Stimulated activated naive CD8-positive, alpha-beta T cell treated with anti-CD3 and anti-CD28 coated beads, Interleukin-15, Interleukin-2, amounts not matched to agents 100 ng/mL and 50 ng/mL, for 24 hours (primary cell): ENCODE results near the gene TENM4.

ENCODE experiments used
- H3K27ac Mint-ChIP-seq: one replicate; pipeline ENCODE4 v1.8.0; 2021; ENCODE audit warnings: mild to moderate bottlenecking, mixed read lengths
- H3K27me3 Mint-ChIP-seq: one replicate; pipeline ENCODE4 v1.8.0; 2021; ENCODE audit warnings: mixed read lengths
- H3K36me3 Mint-ChIP-seq: one replicate; pipeline ENCODE4 v1.8.0; 2021; ENCODE audit warnings: low read depth, mixed read lengths
- H3K4me1 Mint-ChIP-seq: one replicate; pipeline ENCODE4 v1.8.0; 2021; ENCODE audit warnings: low read depth, mixed read lengths
- H3K4me3 Mint-ChIP-seq: one replicate; pipeline ENCODE4 v1.8.0; 2021; ENCODE audit warnings: mild to moderate bottlenecking, mixed read lengths
- H3K9me3 Mint-ChIP-seq: one replicate; pipeline ENCODE4 v1.8.0; 2021; ENCODE audit warnings: mixed read lengths

Gene TENM4

DNA sequence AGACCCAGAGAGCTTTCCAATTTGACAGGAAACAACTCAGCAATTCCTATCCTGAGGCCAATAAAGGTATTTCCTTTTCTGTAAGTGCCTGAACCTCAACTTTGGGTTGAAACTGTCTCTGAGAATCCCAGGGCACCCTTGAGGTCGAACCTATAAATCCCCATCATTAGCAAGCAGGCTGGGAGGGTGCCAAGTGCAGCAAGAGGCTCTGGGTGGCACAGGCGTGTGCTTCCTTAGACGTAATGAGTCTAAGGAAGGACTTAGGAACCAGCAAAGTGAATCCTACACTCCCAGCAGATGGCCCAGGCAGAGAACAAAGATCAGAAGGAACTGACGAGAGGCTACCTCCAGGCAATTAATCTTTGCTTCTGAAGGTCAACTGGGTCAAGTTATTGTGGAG lies 631.9 kb downstream of the TENM4 start:
- Mint-ChIP-seq H3K4me3 (no peak overlapping the region), H3K4me1 (no peaks in the 10 kb centered on the region), H3K27ac (no peak overlapping the region)

DNA sequence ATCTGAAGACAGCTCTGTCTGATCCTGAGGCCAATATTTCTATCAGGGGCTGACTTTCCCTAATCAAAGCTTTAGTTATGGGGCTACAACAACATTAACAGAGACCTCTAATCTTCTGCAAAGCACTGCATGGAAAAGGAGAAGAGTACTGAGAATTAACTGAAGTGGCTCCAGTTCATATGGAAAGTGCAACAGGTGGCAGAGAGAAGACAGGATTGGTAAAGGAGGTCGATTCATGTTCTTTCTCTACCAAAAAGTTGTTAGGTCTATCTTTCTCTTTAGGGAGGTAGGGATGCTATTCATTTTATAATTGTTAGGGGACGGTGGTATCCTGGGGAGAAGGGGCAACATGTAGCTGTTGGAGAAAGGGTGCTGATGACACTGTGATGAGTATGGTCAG lies 633.5 kb downstream of the TENM4 start:
- Mint-ChIP-seq H3K27ac (no peak overlapping the region), H3K27me3 (no peaks in the 10 kb centered on the region), H3K4me1 (no peaks in the 10 kb centered on the region), H3K4me3 (no peak overlapping the region), H3K36me3 (no peaks in the 10 kb centered on the region), H3K9me3 (no peaks in the 10 kb centered on the region)

More for the DNA sequence above, 631.9 kb downstream of the TENM4 start:
- Mint-ChIP-seq H3K27me3 (no peaks in the 10 kb centered on the region), H3K36me3 (no peaks in the 10 kb centered on the region), H3K9me3 (no peaks in the 10 kb centered on the region)

DNA sequence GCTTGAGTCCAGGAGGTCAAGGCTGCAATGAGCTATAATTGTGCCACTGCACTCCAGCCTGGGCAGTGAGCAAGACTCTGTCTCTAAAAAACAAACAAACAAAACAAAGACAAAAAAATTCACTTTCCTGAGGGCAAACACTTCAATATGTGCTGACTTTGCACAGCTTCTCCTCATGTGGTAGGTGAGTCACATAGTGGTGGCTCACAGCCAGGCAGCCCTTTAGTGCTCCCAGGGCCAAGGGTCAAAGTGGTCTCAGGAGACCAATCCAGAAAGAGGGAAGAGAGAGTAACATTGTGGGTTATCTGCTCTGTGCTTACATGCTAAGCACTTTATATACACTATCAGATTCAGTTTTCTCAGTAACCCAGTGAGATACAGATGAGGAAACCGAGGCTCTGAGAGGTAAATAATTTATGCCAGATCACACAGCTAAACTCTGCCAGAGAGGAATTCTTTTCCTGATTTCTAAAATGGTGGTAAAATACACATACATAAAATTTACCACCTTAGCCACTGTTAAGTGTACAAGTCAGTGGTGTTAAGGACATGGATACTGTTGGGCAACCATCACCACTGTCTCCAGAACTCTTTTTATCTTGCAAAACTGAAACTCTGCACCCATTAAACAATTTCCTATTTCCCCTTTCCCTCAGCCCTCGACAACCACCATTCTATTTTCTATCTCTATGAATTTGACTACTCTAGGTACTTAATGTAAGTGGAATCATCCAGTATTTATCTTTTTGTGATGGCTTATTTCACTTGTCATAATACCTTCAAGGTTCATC lies 634.4 kb downstream of the TENM4 start:
- Mint-ChIP-seq H3K27ac (no peak overlapping the region), H3K4me1 (no peaks in the 10 kb centered on the region), H3K4me3 (no peak overlapping the region), H3K36me3 (no peaks in the 10 kb centered on the region), H3K27me3 (no peaks in the 10 kb centered on the region), H3K9me3 (no peaks in the 10 kb centered on the region)

DNA sequence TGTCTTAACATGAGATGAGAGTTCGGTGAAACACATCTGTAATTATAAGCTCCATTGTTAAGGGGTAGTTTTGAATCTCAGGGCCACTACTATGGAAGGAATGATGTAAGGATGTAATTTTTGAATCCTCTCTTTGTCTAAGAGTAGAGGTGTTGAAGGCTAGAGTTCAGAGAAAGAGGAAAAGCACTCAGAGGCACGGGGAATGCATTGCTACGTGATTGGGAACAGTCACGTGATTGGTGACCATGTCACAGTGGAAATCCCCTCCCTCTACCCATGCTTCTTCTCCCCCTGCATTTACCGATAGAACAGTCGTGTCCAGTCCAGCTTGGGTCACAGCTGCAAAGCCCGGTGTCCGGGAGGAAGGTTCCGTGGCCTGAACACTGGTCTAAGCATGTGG lies 635.8 kb downstream of the TENM4 start:
- Mint-ChIP-seq H3K27ac (no peak overlapping the region), H3K4me3 (no peak overlapping the region), H3K27me3 (no peaks in the 10 kb centered on the region), H3K4me1 (no peaks in the 10 kb centered on the region), H3K9me3 (no peaks in the 10 kb centered on the region), H3K36me3 (no peaks in the 10 kb centered on the region)

DNA sequence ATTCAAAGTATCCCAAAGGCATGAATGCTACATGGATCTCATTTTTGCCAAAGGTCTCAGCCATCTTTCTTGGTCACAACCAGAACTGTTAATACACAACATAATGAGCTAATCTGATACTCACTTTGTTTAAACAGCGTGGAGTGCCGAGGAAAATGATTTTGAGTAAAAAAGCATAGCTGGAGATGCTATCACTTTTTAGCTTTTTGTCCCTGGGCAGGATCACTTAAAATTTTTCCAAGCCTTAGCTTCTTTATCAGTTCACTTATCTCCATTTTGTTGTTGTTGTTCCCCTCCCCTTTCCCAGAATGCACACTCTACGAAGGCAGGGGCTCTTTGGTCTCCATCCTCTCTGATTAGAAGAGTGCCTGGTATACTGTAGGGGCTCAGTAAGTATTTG lies 636.8 kb downstream of the TENM4 start:
- no peaks in the 10 kb centered on the region for H3K36me3 Mint-ChIP-seq
- H3K9me3 Mint-ChIP-seq: no peaks in the 10 kb centered on the region
- no peak overlapping the region for H3K27ac Mint-ChIP-seq
- H3K4me1 Mint-ChIP-seq: no peaks in the 10 kb centered on the region
- no peaks in the 10 kb centered on the region for H3K27me3 Mint-ChIP-seq
- H3K4me3 Mint-ChIP-seq: no peak overlapping the region

DNA sequence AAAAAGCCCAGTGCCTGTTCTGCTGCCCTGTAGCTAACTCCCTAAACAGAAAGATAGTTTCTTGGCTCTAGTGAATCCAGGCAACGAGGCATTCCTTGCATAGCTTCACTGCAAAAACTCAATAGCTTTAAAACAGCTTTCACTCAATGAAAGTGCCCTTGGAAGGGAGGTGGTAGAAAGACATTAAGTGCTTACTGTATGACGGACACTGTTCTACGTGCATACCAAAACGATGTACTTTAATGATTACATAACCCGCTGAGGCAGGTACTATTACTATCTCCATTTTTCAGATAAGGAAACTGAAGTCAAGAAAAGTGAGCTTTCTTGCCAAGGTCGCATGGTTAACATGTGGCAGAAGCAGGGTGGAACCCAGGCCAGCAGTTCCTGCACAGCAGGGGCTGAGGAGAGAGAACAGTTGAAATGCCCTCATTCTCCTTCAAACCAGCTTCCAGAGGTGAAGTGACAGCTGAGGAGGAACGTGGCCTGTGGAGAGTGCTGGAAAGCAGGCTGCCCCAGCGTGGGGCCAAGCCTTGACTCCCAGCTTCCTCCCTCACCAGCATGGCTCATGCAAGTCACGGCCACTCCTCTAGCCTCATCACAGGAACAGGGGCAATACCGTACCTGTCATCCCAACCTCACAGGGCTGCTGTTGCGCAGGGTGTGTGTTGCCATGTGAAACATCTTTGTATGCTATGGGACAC lies 638.6 kb downstream of the TENM4 start:
- H3K36me3 Mint-ChIP-seq: no peaks in the 10 kb centered on the region

DNA sequence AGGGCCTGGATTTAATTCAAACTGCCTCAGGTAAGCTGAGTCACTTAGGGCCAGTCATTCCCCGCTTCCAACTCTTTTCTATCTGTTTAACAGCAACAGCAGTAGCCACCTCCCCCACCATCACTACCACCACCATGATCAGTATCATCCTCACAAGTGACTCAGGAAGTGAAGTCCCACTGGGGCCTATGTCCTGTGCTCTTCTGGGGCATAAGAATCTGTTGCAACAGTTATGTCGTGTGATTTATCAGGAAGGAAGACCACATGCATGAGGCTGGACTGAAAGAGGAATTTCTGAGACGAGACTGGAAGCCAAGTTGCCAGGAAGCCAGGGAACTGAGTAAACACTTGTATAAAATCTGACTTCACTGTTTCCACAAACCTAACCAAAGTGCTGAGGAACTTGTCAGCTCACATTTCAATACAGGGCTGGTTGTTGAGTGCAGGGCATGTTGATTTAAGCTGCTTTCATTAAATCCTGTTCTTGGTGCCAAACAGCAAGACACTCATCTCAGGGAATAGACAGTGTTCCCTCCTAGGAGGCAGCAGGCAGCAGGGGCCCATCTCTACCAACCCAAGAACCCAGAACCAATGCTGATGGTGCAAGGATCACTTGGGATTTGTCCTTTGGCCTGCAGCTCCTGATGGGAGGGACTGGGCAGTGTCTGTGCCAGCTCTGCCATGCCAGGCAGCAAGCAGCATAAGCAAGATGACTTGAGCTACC lies 639.5 kb downstream of the TENM4 start:
- H3K27ac Mint-ChIP-seq: no peak overlapping the region
- no peaks in the 10 kb centered on the region for H3K36me3 Mint-ChIP-seq
- no peaks in the 10 kb centered on the region for H3K27me3 Mint-ChIP-seq
- H3K9me3 Mint-ChIP-seq: no peaks in the 10 kb centered on the region
- H3K4me1 Mint-ChIP-seq: no peaks in the 10 kb centered on the region
- no peak overlapping the region for H3K4me3 Mint-ChIP-seq

More for the DNA sequence above, 638.6 kb downstream of the TENM4 start:
- no peak overlapping the region for H3K4me3 Mint-ChIP-seq
- H3K9me3 Mint-ChIP-seq: no peaks in the 10 kb centered on the region
- H3K27me3 Mint-ChIP-seq: no peaks in the 10 kb centered on the region
- H3K4me1 Mint-ChIP-seq: no peaks in the 10 kb centered on the region
- H3K27ac Mint-ChIP-seq: no peak overlapping the region

DNA sequence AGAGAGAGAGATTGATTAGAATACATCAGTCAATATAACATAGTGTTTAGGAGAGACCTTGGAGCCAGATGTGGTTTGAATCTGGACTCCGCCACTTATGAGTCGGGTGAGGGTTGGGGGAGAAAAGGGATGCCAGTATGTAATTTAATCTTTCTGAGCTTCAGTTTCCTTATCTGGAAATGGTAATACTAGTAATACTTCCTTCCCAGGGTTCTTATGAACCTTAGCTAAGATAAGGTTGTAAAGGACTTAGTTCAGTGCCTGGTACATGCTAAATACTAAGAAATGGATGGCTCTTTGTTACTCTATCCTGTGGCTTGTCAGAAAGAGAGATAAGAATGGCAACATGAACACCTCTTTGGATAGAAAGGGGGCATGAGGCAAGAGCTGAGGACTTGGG lies 640.1 kb downstream of the TENM4 start:
- H3K9me3 Mint-ChIP-seq: no peaks in the 10 kb centered on the region
- no peaks in the 10 kb centered on the region for H3K27me3 Mint-ChIP-seq
- no peak overlapping the region for H3K27ac Mint-ChIP-seq
- H3K36me3 Mint-ChIP-seq: no peaks in the 10 kb centered on the region
- H3K4me1 Mint-ChIP-seq: no peaks in the 10 kb centered on the region
- H3K4me3 Mint-ChIP-seq: no peak overlapping the region

DNA sequence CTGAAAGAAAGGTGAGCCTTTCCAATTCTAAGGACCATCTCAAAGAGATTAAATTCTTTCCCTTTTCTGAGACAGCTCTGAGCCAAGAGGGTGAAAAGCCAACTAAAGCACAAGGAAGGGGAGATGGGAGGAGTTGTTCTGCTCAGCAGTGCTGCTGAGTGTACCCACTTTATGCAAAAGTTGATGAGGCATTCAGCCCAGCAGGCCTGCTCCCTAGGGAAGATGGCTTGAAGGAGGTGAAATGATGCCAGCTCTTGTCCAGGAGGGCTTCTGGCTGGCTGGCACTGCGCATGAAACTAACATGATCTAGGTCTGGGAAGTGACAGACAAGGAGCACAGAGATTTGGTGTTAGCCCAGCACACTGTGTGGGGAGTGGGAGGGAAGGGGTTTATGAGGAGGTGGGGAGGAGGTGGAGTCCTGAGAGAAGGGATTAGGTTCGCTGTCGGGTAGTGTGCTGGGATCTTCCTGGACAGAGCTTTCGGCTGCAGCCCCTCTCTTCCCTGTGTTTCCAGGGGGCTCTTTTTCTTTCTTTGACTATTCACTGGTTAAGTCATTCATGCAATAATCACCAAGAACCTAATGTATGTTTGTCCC lies 640.6 kb downstream of the TENM4 start:
- no peak overlapping the region for H3K4me3 Mint-ChIP-seq
- H3K9me3 Mint-ChIP-seq: no peaks in the 10 kb centered on the region
- no peaks in the 10 kb centered on the region for H3K27me3 Mint-ChIP-seq
- H3K4me1 Mint-ChIP-seq: no peaks in the 10 kb centered on the region
- no peaks in the 10 kb centered on the region for H3K36me3 Mint-ChIP-seq
- H3K27ac Mint-ChIP-seq: no peak overlapping the region

DNA sequence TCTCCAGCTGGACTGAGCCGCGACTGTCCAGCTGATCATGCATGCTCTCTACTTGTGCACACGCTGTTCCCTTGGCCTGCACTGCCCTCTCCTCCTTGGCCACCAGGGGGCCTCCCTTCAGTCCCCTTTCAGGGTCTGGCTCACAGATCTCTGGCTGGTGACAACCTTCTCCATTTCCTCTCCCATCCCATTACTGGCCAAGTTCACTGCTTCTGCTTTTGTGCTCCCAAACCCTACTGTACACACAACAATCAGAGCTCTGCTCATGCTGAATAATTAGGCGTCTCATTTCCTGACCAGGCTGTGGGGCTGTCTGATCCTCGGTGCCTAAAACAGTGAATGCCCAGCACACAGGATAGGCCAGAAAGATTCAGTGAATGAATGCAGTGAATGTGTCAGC lies 642.2 kb downstream of the TENM4 start:
- H3K4me1 Mint-ChIP-seq: no peaks in the 10 kb centered on the region
- H3K27ac Mint-ChIP-seq: no peak overlapping the region
- H3K9me3 Mint-ChIP-seq: no peaks in the 10 kb centered on the region
- H3K4me3 Mint-ChIP-seq: no peak overlapping the region
- no peaks in the 10 kb centered on the region for H3K36me3 Mint-ChIP-seq
- H3K27me3 Mint-ChIP-seq: peaks cover 8% of the 10 kb centered on the region

DNA sequence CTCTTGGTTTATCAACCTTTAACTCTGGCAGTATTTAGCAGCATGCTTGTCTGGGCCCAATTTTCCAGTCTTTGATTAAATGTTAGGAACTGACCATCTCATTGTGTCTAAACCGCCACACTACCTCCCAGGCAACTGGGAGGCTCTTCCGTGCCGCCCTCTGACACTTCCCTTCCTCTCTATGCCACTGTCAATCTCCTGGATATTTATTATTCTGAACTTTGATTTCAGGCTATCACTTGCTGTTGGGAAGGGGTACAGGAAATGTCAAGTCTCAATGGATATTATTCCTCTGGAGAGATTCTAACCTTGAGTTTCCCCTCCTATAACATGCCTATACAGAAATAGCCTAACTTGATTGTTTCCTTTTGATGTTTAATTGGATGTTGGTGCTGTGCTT lies 643.3 kb downstream of the TENM4 start:
- Mint-ChIP-seq H3K4me1 (no peaks in the 10 kb centered on the region), H3K9me3 (no peaks in the 10 kb centered on the region)

DNA sequence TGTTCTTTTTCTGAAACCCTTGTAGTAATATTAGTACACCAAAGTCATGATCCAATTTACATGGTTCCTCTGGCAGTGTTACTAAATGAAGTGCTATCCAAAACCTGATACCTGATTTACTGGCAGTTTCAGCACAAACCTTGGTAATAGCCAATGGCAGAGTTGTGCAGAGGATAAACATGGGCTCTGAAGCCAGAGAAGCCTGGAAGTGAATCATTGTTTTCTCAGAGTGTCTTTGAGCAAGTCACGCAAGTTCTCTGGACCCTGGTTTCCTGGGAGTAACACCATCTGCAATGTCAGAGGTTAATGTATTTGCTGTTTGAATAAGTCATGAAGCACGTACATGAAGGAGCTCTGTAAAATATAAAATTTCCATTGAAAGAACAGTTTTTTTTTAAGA lies 643.9 kb downstream of the TENM4 start:
- H3K27me3 Mint-ChIP-seq: peaks cover 13% of the 10 kb centered on the region
- H3K9me3 Mint-ChIP-seq: no peaks in the 10 kb centered on the region
- no peaks in the 10 kb centered on the region for H3K36me3 Mint-ChIP-seq
- H3K4me3 Mint-ChIP-seq: no peak overlapping the region
- no peaks in the 10 kb centered on the region for H3K4me1 Mint-ChIP-seq
- H3K27ac Mint-ChIP-seq: no peak overlapping the region

More for the DNA sequence above, 643.3 kb downstream of the TENM4 start:
- H3K4me3 Mint-ChIP-seq: no peak overlapping the region
- H3K27ac Mint-ChIP-seq: no peak overlapping the region
- peaks cover 13% of the 10 kb centered on the region for H3K27me3 Mint-ChIP-seq
- no peaks in the 10 kb centered on the region for H3K36me3 Mint-ChIP-seq

DNA sequence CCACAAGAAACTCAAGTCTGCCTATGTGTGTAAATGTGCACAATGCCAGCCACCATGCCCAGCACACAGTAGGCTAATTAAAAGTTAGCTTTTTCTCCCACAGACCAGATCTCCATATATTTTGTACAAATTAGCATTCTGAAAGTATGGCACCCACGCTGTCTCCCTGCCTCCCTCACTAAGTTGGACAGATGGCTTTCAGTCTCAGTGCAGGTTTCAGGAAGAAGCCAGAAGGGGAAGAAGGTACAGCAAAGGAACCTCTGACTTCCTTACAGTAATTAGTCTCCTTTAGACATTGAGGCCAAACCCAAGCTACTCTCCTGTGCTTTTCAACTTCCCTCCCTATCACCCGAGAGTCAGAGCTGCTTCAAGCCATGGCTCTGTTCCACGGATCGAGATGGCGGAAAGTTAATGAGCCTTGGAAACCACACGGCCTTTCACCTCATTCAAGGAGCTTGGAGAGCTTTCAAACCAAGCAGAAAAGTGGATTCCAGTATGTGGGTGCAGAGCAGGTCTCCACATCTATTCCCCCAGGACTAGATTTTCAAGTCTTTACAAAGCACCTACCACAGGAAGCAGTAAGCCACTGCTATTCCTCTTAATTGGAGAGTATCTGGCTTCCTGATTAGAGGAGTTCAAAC lies 645.1 kb downstream of the TENM4 start:
- Mint-ChIP-seq H3K4me1 (no peaks in the 10 kb centered on the region), H3K4me3 (no peak overlapping the region), H3K36me3 (no peaks in the 10 kb centered on the region), H3K27ac (no peak overlapping the region), H3K9me3 (no peaks in the 10 kb centered on the region), H3K27me3 (peaks cover 20% of the 10 kb centered on the region)

DNA sequence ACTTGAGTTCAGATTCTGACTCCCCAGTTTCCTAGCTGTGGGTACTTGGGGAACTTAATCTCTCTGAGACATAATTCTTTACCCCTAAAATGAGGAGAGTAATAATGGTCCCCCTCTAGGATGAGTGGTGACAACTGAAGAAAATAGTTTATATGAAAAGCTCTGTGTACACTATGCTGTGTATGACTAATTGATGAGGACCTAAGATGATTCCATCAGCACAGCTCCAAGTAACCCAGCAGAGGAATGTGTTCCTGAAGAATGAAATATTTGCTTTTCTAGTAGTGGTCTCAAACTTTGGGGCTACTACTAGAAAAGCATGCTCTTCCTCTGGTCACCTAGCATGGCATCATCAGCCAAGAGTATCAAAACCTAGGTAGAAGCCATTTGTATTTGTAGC lies 648.9 kb downstream of the TENM4 start:
- Mint-ChIP-seq H3K4me1 (no peaks in the 10 kb centered on the region), H3K36me3 (no peaks in the 10 kb centered on the region), H3K9me3 (no peaks in the 10 kb centered on the region), H3K4me3 (no peak overlapping the region), H3K27me3 (peaks cover 24% of the 10 kb centered on the region), H3K27ac (no peak overlapping the region)
